GM21737 (cell line): ENCODE results near the gene PRKAR1A.
A peak's percentile ranks its signal among the peaks of the same experiment; 100 is the strongest.
"Not testable (repeated sequence)": the region's sequence is repeated elsewhere in the genome, so short reads cannot be mapped to it uniquely, and the experiment has no call there.

ENCODE experiments used
- ATAC-seq: cut with Tn5 transposase; IDR thresholded peaks from one replicate; pipeline ENCODE4 v1.9.1; 2021; ENCODE audit warnings: mild to moderate bottlenecking, moderate library complexity; ENCODE audit not compliant: unreplicated experiment

PRKAR1A gene

GRCh38 chr17:68512247-68512959 is at the start of gene PRKAR1A:
PRKAR1A (plus strand) TSS chr17:68512430; CDS start chr17:68515400, 2,970 bp downstream.
- ATAC-seq = peak; percentile 89

- ATAC-seq = no peak
These were observed 48.8 kb upstream of the PRKAR1A start for GRCh38 chr17:68463211-68464019.

GRCh38 chr17:68468334-68468733 is 43.9 kb upstream of the PRKAR1A start:
- no peak for ATAC-seq

GRCh38 chr17:68468788-68469187 is 43.4 kb upstream of the PRKAR1A start:
- no peak for ATAC-seq

GRCh38 chr17:68470961-68471360 is 41.3 kb upstream of the PRKAR1A start:
- no peak for ATAC-seq

GRCh38 chr17:68480885-68481284 is 31.3 kb upstream of the PRKAR1A start:
- ATAC-seq = no peak

GRCh38 chr17:68482576-68483041 is 29.6 kb upstream of the PRKAR1A start:
- no peak for ATAC-seq

- ATAC-seq = no peak
These were observed 27.8 kb upstream of the PRKAR1A start for GRCh38 chr17:68484458-68484857.

GRCh38 chr17:68489919-68490318 is 22.3 kb upstream of the PRKAR1A start:
- no peak for ATAC-seq

- ATAC-seq = no peak
These were observed 20.6 kb upstream of the PRKAR1A start for GRCh38 chr17:68491381-68492231.

GRCh38 chr17:68492394-68493054 is 19.7 kb upstream of the PRKAR1A start:
- ATAC-seq = not testable (repeated sequence)

GRCh38 chr17:68495081-68495480 is 17.1 kb upstream of the PRKAR1A start:
- no peak for ATAC-seq

GRCh38 chr17:68497885-68498319 is 14.3 kb upstream of the PRKAR1A start:
- ATAC-seq = peak; percentile 95

GRCh38 chr17:68498479-68499326 is 13.5 kb upstream of the PRKAR1A start:
- peak; percentile 25 for ATAC-seq

- no peak for ATAC-seq
These were observed 12.6 kb upstream of the PRKAR1A start for GRCh38 chr17:68499587-68499986.

GRCh38 chr17:68501074-68501473 is 11.2 kb upstream of the PRKAR1A start:
- no peak for ATAC-seq

- ATAC-seq = no peak
These were observed 6.3 kb upstream of the PRKAR1A start for GRCh38 chr17:68505951-68506350.

- ATAC-seq = no peak
These were observed 4.7 kb upstream of the PRKAR1A start for GRCh38 chr17:68507576-68507975.
